Smooth muscle cell of the brain vasculature (primary cell): ENCODE data around the gene ORC3.
"Not testable (repeated sequence)": the region's sequence is repeated elsewhere in the genome, so short reads cannot be mapped to it uniquely, and the experiment has no call there.

Experiments
- DNase-seq: peaks from one replicate; pipeline ENCODE4 v3.0.0-alpha.2; 2012; ENCODE audit warnings: low read depth, low spot score

ORC3 gene

GRCh38 chr6:87696817-87697216 lies 106.9 kb downstream of the ORC3 start:
- DNase-seq = not testable (repeated sequence)

- peak; percentile 70 for DNase-seq
These were observed 107.9 kb downstream of the ORC3 start for GRCh38 chr6:87697581-87698546.

- no peak for DNase-seq
These were observed 108.6 kb downstream of the ORC3 start for GRCh38 chr6:87698547-87699006.

GRCh38 chr6:87699576-87699975 lies 109.6 kb downstream of the ORC3 start:
- no peak for DNase-seq

- DNase-seq = no peak
These were observed 110.7 kb downstream of the ORC3 start for GRCh38 chr6:87700397-87701343.

- DNase-seq = no peak
These were observed 111.4 kb downstream of the ORC3 start for GRCh38 chr6:87701344-87701675.

GRCh38 chr6:87701676-87702588 lies 112.0 kb downstream of the ORC3 start, which contains the start of gene AKIRIN2:
Gene AKIRIN2 (minus strand): TSS chr6:87702233. CDS start chr6:87701684, 549 bp downstream.
- DNase-seq = peak; percentile 99

- no peak for DNase-seq
These were observed 112.6 kb downstream of the ORC3 start for GRCh38 chr6:87702589-87702945.

- not testable (repeated sequence) for DNase-seq
These were observed 113.1 kb downstream of the ORC3 start for GRCh38 chr6:87703039-87703438.

- DNase-seq = no peak
These were observed 115.2 kb downstream of the ORC3 start for GRCh38 chr6:87705070-87705691.

GRCh38 chr6:87706187-87706966 lies 116.4 kb downstream of the ORC3 start:
- DNase-seq = no peak

- not testable (repeated sequence) for DNase-seq
These were observed 118.9 kb downstream of the ORC3 start for GRCh38 chr6:87708581-87709427.

- DNase-seq = no peak
These were observed 120.2 kb downstream of the ORC3 start for GRCh38 chr6:87710090-87710489.

GRCh38 chr6:87712713-87713112 lies 122.8 kb downstream of the ORC3 start:
- not testable (repeated sequence) for DNase-seq

- DNase-seq = no peak
These were observed 124.3 kb downstream of the ORC3 start for GRCh38 chr6:87714093-87714842.
